Measurements from ENCODE around the gene HCFC1R1. TPM values are rescaled to one million over a fixed set of nuclear protein-coding genes. Genes with fewer than 3 reads are reported as not detected.

Gene HCFC1R1
- total and polyA plus RNA-seq, 2 of the 8 experiments (the other 6 are each of a cell fraction or from before 2014, with no cell fraction given), result 72.7 to 138 TPM

- Histone ChIP-seq H2BK12ac (ENCODE audit: low read depth, low read length) (peak within 1 kb of the TSS; percentile 98), H2BK15ac (ENCODE audit: low read length) (peak within 1 kb of the TSS; percentile 98), H2BK120ac (replicated peaks; ENCODE audit: low read depth, low read length) (peak within 1 kb of the TSS; percentile 87), H3K23me2 (ENCODE audit: low read depth, low read length) (peaks cover 30% of the 10 kb centered on the region), H2AK5ac (ENCODE audit: low read depth, low read length) (peak within 1 kb of the TSS; percentile 92; the same call in 1 of the 2 replicates), H3K27ac (ENCODE audit: low read depth, low read length) (no peak within 1 kb of the TSS), H3K18ac (ENCODE audit: extremely low read depth, low read length) (peak within 1 kb of the TSS; percentile 98), H3K27me3 (replicated peaks in 1 of 4; ENCODE audit: control insufficient read depth in 3 of 4, extremely low read depth in 1 of 4, insufficient read depth in 3 of 4, low read length in 3 of 4) (no peaks in the 10 kb centered on the region; a peak in 1 of 7 replicates), H3K4ac (replicated peaks; ENCODE audit: insufficient read length, low read depth, low read length) (peak within 1 kb of the TSS; percentile 94), H3K14ac (ENCODE audit: insufficient read length) (no peak within 1 kb of the TSS), H3K4me3 (ENCODE audit: extremely low read depth in 1 of 4, insufficient read depth in 2 of 4, low read depth in 3 of 4, low read length in 4 of 4) (peak within 1 kb of the TSS; percentile 32 to 58 (median 46)), H2BK5ac (ENCODE audit: low read depth, low read length) (peak within 1 kb of the TSS; percentile 77), H3K79me1 (ENCODE audit: low read depth, low read length) (peaks cover 11% of the 10 kb centered on the region; the same call in 1 of the 2 replicates), H3K9me3 (ENCODE audit: insufficient read depth in 2 of 2, low read depth in 1 of 2, low read length in 1 of 2) (no peaks in the 10 kb centered on the region), H3K4me2 (ENCODE audit: insufficient read depth in 1 of 2, low read depth in 2 of 2, low read length in 2 of 2) (peak within 1 kb of the TSS; percentile 80), H3K56ac (replicated peaks; ENCODE audit: insufficient read length, low read depth, low read length) (no peak within 1 kb of the TSS), H3K4me1 (replicated peaks in 1 of 4; ENCODE audit: control insufficient read depth in 3 of 4, insufficient read depth in 4 of 4, low read length in 3 of 4) (peaks cover 14 to 63% (median 50%) of the 10 kb centered on the region in 4 experiments), H4K20me1 (replicated peaks in 1 of 2; ENCODE audit: control insufficient read depth in 1 of 2, insufficient read depth in 2 of 2, low read length in 2 of 2) (peaks cover 16 to 32% of the 10 kb centered on the region in 2 experiments), H2AFZ (ENCODE audit: low read length) (no peak within 1 kb of the TSS), H3K36me3 (ENCODE audit: control insufficient read depth in 2 of 4, insufficient read depth in 4 of 4, low read length in 3 of 4) (peaks cover 6 to 20% (median 12%) of the 10 kb centered on the region in 4 experiments; a peak in 7 of 8 replicates), H3K9ac (replicated peaks in 1 of 4; ENCODE audit: extremely low read depth in 1 of 4, low read depth in 3 of 4, low read length in 3 of 4) (peak within 1 kb of the TSS in 1 of 4 experiments; percentile 9; a peak in 2 of 7 replicates), H3K79me2 (ENCODE audit: control insufficient read depth in 1 of 2, insufficient read depth in 2 of 2, low read length in 2 of 2) (peaks cover 11 to 28% of the 10 kb centered on the region in 2 experiments), H3K23ac (ENCODE audit: insufficient read length) (no peak within 1 kb of the TSS), H2BK20ac (ENCODE audit: low read length) (peak within 1 kb of the TSS; percentile 92), H4K5ac (ENCODE audit: insufficient read length, low read depth, low read length) (no peak within 1 kb of the TSS), H4K8ac (ENCODE audit: extremely low read depth, insufficient read depth, low read length) (peak within 1 kb of the TSS; percentile 58), H4K91ac (replicated peaks; ENCODE audit: insufficient read length, low read length) (peak within 1 kb of the TSS; percentile 93)
- WGBS, 2 experiments (ENCODE audit: extremely low coverage in 1 of 2, insufficient coverage in 1 of 2, insufficient read length in 1 of 2, insufficient replicate concordance in 2 of 2, low coverage in 1 of 2, low lambda C conversion rate in 2 of 2, missing lambda C conversion rate in 1 of 2), result 21% methylated on average over 24 of the region's 27 CpGs; no CpG with 5 or more reads in 1 of the 2 experiments
- CTCF ChIA-PET (ENCODE audit: partially characterized antibody), result interaction anchor here (1.0 to 17.3 kb wide), 5 partner anchors 9 to 137 kb away, joined by 3 to 639 read pairs (median 9); partner anchors contain the start of genes BICDL2, CLDN6, HCFC1R1 and THOC6
- FAIRE-seq, result no peak
- DNase-seq (ENCODE audit: low read depth in 1 of 2, low spot score in 2 of 2), result peak in 1 of 2 experiments; percentile 82
- POLR2A ChIA-PET (ENCODE audit: partially characterized antibody), result interaction anchor here (0.7 to 35.7 kb wide), 18 partner anchors 4 to 122 kb away, joined by 3 to 1808 read pairs (median 4); partner anchors contain the start of genes BICDL2, CLDN6, CLDN9 and HCFC1R1
- TF ChIP-seq YY1 (IDR thresholded peaks at IDR 0.05; ENCODE audit: low read depth, low read length) (no peak), E2F6 (IDR thresholded peaks at IDR 0.05) (no peak), TBP (IDR thresholded peaks at IDR 0.05; ENCODE audit: low read depth, low read length) (peak; percentile 47; the same call in 1 of the 2 replicates), TAF1 (IDR thresholded peaks at IDR 0.05; ENCODE audit: low read depth, low read length) (peak; percentile 19; the same call in 1 of the 2 replicates), SIN3A (conservative IDR thresholded peaks at IDR 0.05 in 1 of 2, IDR thresholded peaks at IDR 0.05 in 1 of 2; ENCODE audit: low read depth in 1 of 2, low read length in 2 of 2) (0 out of 4 replicates have a peak, but pooled peaks of 1 of the 2 experiments have one; percentile 62)
These were observed 10.8 kb downstream of the HCFC1R1 start, which contains the start of gene CLDN9 for GRCh38 chr16:3012828-3013420. TSS of gene CLDN9 (plus strand) at chr16:3012923. CDS start at chr16:3013363, 440 bp downstream.

Data from H1 (cell line).